ENCODE results near the gene CHCT1. TPM values are rescaled to one million over a fixed set of nuclear protein-coding genes. Genes with fewer than 3 reads are reported as not detected.

Gene CHCT1
- total RNA-seq, 2 donors from 2014 or later: not detected

DNA sequence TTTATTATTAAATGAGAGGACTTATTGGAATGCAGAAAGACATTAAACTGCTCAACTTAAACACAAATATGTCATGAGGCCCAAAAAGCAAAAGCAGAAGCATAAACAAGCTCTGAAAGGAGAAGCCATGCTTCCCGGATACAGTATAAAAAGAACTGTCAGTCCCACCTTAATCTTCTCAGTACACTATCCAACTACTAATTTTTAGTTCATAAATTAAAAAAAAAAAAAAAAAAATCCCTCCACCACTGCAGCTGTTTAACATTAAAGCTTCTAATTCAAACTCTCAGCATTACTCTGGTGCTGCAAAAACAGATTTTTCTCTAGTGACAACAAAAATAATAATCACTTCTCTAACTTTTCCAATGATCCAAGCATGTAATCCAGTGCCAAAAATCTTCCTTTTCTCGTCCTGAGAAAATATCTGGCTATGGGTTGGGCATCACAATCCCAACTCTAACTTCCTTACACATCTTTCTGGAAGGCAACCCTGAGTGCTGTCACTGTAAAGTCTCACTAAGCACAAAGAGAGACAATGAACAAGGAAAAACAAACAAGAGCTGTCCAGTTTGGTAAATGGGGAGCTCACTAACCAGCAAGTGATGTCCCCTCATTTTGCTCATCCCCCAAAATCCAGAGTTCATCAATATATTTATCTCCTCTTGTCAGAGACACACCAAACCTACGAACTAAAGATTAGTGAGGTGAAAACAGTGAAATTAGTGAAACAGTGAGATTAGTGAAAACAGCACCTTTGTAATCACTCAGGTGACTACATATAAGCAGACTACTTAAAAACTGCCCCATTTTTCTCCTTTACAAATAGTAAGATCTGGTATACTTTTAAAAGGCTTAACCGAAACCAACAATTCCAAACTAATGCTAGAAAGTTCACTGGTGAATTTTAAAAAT, 35.9 kb upstream of the CHCT1 start:
- H3K4me1 ChIP-seq: no peaks in the 10 kb centered on the region
- no peaks in the 10 kb centered on the region for H3K36me3 ChIP-seq
- no peaks in the 10 kb centered on the region for H3K27me3 ChIP-seq
- H3K4me3 ChIP-seq: no peak overlapping the region
- H3K27ac ChIP-seq: peak overlapping the region; percentile 15
- intact Hi-C loops (cut with DNase I): no loop called here
- no peaks in the 10 kb centered on the region for H3K9me3 ChIP-seq
- DNase-seq: no peak
- TF ChIP-seq, protein P1, sequence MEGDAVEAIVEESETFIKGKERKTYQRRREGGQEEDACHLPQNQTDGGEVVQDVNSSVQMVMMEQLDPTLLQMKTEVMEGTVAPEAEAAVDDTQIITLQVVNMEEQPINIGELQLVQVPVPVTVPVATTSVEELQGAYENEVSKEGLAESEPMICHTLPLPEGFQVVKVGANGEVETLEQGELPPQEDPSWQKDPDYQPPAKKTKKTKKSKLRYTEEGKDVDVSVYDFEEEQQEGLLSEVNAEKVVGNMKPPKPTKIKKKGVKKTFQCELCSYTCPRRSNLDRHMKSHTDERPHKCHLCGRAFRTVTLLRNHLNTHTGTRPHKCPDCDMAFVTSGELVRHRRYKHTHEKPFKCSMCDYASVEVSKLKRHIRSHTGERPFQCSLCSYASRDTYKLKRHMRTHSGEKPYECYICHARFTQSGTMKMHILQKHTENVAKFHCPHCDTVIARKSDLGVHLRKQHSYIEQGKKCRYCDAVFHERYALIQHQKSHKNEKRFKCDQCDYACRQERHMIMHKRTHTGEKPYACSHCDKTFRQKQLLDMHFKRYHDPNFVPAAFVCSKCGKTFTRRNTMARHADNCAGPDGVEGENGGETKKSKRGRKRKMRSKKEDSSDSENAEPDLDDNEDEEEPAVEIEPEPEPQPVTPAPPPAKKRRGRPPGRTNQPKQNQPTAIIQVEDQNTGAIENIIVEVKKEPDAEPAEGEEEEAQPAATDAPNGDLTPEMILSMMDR (IDR thresholded peaks at IDR 0.05): no peak
- H3K9ac ChIP-seq (ENCODE audit: low read depth in 2 of 2, low read length in 2 of 2): no peak overlapping the region

GRCh38 chr17:60387666-60388065, 34.6 kb upstream of the CHCT1 start:
- TF ChIP-seq, protein P1 (IDR thresholded peaks at IDR 0.05): no peak
- no peak overlapping the region for H3K27ac ChIP-seq
- no peaks in the 10 kb centered on the region for H3K36me3 ChIP-seq
- H3K4me3 ChIP-seq: no peak overlapping the region
- H3K9me3 ChIP-seq: no peaks in the 10 kb centered on the region
- no peak overlapping the region for H3K9ac ChIP-seq (ENCODE audit: low read depth in 2 of 2, low read length in 2 of 2)
- intact Hi-C loops (cut with DNase I): no loop called here
- no peaks in the 10 kb centered on the region for H3K4me1 ChIP-seq
- no peaks in the 10 kb centered on the region for H3K27me3 ChIP-seq
- no peak for DNase-seq

DNA sequence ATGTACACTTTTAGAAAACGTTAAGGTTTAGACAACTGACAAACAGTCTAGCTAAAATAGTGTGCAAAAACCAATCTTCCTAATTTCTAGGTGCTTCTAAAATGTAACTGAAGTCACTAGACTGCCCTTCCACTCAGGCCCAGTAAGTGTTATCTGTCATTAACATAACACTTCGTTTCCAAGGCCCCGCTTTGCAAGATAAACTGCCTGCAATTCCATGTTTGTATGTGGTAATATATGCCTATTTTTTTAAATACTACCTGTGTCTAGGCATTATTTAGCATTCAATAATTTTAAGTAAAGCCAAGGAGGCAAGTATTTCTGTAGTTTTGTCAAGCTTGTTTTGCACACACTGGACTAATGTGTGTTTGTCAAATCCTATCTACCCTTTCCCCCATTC, 33.5 kb upstream of the CHCT1 start:
- DNase-seq: no peak
- TF ChIP-seq, protein P1 (IDR thresholded peaks at IDR 0.05): no peak
- Histone ChIP-seq H3K4me3 (no peak overlapping the region), H3K4me1 (no peaks in the 10 kb centered on the region), H3K27me3 (no peaks in the 10 kb centered on the region), H3K36me3 (no peaks in the 10 kb centered on the region), H3K9ac (ENCODE audit: low read depth in 2 of 2, low read length in 2 of 2) (no peak overlapping the region), H3K27ac (no peak overlapping the region), H3K9me3 (no peaks in the 10 kb centered on the region)
- intact Hi-C loops (cut with DNase I): no loop called here

GRCh38 chr17:60390186-60390585, 32.1 kb upstream of the CHCT1 start:
- Histone ChIP-seq H3K4me1 (no peaks in the 10 kb centered on the region), H3K9me3 (no peaks in the 10 kb centered on the region), H3K36me3 (no peaks in the 10 kb centered on the region), H3K4me3 (peak overlapping the region; percentile 93), H3K27ac (no peak overlapping the region), H3K27me3 (no peaks in the 10 kb centered on the region), H3K9ac (ENCODE audit: low read depth in 2 of 2, low read length in 2 of 2) (peak overlapping the region in 1 of 2 donors; percentile 97)
- no peak for DNase-seq
- intact Hi-C loops (cut with DNase I): no loop called here
- TF ChIP-seq, protein P1 (IDR thresholded peaks at IDR 0.05): no peak

GRCh38 chr17:60390925-60391470, 31.3 kb upstream of the CHCT1 start:
- Histone ChIP-seq H3K27me3 (no peaks in the 10 kb centered on the region), H3K27ac (peak overlapping the region; percentile 98), H3K4me1 (no peaks in the 10 kb centered on the region), H3K9ac (ENCODE audit: low read depth in 2 of 2, low read length in 2 of 2) (peak overlapping the region; percentile 82 to 97), H3K4me3 (peak overlapping the region; percentile 93), H3K36me3 (no peaks in the 10 kb centered on the region), H3K9me3 (no peaks in the 10 kb centered on the region)
- intact Hi-C loops (cut with DNase I): no loop called here
- DNase-seq: peak; percentile 39
- TF ChIP-seq, protein P1 (IDR thresholded peaks at IDR 0.05): no peak
